Cerebellar nuclear complex (tissue), 1 donor: Measurements from ENCODE around the gene GPR32.
"Not testable (repeated sequence)": the region's sequence is repeated elsewhere in the genome, so short reads cannot be mapped to it uniquely, and the experiment has no call there.

Experiments used
- DNase-seq, 2 experiments: peaks; one replicate each; lab custom pipeline; 2025; lab: John Stamatoyannopoulos, UW

Gene GPR32

DNA sequence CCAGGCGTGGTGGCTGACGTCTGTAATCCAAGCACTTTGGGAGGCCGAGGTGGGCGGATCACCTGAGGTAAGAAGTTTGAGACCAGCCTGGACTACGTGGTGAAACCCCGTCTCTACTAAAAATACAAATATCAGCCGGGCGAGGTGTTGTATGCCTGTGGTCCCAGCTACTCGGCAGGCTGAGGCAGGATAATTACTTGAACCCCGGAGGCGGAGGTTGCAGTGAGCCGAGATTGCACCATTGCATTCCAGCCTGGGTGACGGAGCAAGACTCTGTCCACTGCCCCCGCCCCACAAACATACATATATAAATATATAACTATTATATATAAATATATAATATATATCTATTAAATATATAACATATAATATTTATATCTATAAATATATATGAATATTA, 23.1 kb upstream of the GPR32 start:
- not testable (repeated sequence) for DNase-seq

DNA sequence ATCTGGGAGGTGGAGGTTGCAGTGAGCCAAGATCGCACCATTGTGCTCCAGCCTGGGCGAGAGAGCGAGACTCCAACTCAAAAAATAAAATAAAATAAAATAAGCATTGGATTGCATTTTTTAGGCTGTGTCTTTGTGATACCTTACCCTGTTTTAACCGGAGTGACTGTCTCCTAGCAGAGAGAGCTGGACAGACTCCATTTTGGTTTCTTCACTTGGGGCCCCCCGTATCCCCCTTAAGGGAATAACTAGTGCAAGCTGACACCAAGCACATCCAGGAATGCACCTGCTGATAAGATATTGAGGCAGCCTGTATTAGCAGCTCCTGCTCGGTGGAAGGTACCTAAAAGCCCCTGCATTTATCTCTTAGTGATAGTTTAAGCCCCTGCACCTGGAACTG, 20.8 kb upstream of the GPR32 start:
- DNase-seq, result no peak

DNA sequence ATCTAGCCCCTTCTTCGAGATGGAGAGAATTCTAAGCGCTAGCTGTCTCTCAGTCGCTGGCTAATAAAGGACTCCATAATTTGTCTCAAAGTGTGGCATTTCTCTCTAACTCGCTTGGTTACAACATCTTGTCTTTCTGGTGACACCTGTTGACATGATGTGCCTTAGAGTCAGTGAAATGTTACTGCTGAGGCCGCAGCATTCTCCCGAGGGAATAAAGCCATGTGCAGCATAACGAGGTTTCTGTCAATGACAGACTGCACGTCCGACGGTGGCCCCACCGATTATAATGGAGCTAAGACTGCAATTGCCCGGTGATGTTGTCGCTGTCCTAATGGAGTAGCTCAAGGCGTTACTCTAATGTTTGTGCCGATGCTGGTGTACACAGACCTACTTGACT, 20.3 kb upstream of the GPR32 start:
- no peak for DNase-seq

DNA sequence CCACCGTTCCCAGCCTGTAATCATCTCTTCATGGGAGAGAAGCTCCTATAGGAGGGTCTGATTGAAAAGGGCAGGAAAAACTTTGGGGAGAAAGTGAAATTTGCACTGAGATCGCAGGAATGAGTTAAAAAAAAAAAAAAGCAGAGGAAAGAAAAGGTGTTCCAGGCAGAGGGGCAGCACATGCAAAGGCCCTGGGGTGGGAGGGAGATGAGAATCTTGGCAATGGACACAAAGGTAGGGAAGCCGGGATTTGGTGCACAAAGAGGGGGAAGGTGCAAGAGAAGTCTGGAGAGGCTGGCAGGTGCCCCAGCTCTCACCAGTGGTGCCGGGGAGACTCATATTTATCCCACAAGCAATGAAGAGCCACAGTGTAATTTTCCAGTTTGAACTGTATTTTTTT, 16.4 kb upstream of the GPR32 start:
- no peak for DNase-seq

DNA sequence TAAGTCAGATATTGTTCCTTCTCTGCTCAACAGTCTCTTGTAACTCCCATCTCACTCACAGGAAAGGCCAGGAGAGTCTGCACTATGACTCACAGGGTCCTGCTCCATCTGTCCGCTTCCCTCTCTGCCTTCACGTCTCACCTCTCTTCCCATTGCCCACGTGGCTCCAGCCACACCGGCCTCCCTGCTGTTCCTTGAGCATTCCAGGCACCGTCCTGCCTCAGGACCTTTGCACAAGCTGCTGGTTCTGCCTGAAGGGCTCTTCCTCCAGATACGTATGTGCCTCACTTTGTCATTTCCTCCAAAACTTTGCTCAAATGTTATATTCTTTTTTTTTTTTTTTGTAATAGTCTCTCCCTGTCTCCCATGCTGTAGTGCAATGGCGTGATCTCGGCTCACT, 14.0 kb upstream of the GPR32 start:
- not testable (repeated sequence) for DNase-seq

DNA sequence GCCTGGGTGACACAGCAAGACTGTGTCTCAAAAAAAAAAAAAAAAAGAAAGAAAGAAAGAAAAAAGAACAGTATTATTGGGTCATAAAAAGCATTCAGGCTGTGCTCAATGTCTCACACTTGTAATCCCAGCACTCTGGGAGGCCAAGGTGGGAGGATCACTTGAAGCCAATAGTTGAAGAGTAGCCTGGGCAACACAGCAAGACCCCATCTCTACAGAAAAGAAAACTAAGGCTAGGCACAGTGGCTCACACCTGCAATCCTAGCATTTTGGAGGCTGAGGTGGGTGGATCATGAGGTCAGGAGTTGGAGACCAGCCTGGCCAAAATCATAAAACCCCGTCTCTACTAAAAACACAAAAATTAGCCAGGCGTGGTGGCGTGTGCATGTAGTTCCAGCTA, 12.6 kb upstream of the GPR32 start:
- not testable (repeated sequence) for DNase-seq

DNA sequence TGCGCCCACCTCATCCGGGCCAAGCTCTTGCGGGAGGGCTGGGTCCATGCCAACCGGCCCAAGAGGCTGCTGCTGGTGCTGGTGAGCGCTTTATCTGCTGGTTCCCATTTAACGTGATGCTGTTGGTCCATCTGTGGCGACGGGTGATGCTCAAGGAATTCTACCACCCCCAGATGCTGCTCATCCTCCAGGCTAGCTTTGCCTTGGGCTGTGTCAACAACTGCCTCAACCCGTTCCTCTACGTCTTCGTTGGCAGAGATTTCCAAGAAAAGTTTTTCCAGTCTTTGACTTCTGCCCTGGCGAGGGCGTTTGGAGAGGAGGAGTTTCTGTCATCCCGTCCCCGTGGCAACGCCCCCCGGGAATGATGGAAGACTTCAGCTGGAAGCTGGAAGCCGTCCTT, 11.2 kb upstream of the GPR32 start:
- not testable (repeated sequence) for DNase-seq

DNA sequence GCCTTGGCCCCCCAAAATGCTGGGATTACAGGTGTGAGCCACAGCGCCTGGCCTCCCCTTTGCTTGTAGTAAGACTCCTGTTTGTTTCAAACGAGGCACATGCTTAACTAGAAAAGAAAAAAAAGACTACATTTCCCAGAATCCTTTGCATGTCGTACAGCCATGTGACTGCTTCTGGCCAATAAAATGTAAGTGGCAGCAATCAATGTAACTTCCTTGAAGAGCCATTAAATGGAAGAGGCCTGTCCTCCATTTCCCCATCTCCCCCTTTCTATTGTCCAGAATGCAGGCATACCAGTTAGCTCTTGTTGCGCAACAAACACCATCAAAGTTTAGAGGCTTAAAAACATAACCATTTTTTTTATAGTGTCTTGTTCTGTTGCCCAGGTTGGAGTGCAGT, 10.4 kb upstream of the GPR32 start:
- DNase-seq, result no peak

DNA sequence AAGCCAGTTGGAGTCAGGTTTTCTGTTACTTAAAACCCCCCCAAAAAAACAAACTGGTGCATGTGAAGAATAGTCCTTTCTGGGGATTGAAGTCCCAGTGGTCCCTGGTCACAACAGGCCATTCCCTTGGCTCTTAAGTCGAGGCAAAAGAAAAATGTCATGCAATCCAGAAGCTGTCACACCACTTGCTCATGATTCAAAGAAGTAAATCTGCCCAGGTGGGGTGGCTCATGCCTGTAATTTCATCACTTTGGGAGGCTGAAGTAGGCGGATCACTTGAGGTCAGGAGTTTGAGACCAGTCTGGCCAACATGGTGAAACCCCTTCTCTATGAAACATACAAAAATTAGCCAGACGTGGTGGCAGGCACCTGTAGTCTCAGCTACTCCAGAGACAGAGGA, 8.8 kb upstream of the GPR32 start:
- DNase-seq, result not testable (repeated sequence)

DNA sequence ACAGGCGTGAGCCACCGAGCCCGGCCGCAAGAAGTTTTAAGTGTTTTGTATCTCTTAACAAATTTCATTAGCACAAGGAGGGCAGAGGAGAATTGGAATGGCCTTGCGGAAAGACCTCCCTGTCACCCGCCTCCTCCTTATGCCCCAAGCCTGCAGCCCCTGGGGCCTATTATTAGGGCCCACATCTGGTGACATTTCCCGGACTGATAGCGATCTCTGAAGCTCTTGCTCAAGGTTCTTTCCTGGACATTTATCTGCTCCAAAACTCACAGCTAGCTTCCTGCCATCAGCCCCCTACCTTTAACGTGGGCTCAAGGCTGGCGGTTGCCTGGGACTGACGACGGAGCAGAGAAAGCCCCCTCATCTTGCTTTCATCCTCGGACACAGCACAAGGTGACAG, 6.7 kb upstream of the GPR32 start:
- not testable (repeated sequence) for DNase-seq

DNA sequence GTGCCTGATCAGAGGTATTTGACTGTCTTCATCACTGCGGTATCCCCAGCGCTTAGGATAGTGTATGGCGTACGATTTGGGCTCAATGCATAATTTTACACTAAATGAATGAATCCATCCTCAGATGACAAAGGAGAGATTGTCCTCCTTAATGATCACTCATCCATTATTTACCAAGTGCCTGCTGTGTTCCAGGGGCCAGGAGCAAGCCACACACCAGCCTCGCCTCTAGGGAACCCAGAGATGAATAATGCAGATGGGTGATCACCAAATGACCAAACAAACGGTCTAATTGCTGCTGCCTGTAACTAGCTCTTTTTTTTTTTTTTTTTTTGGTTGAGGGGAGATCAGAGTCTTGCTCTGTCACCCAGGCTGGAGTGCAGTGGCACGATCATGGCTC, 5.9 kb upstream of the GPR32 start:
- DNase-seq, result no peak

DNA sequence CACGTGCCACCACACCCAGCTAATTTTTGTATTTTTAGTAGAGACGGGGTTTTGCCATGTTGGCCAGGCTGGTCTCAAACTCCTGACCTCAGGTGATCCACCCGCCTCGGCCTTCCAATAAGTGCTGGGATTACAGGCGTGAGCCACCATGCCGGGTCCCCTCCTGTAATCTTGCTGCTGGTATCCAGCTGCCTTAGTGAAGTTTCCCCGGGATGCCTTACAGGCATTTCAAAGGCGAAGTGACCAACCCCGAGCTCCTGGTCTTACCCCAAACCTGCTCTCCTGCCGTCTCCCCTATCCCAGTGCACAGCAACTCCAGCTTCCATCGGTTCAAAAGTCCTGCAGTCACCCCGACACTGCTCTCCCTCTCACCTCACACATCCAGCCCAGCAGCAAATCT, 3.5 kb upstream of the GPR32 start:
- not testable (repeated sequence) for DNase-seq

DNA sequence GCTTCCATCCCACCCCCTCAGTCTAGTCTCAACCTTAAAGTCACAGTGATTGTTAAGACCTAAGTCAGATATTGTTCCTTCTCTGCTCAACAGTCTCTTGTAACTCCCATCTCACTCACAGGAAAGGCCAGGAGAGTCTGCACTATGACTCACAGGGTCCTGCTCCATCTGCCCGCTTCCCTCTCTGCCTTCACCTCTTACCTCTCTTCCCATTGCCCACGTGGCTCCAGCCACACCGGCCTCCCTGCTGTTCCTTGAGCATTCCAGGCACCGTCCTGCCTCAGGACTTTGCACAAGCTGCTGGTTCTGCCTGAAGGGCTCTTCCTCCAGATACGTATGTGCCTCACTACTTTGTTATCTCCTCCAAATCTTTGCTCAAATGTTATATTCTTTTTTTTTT, 3.0 kb upstream of the GPR32 start:
- DNase-seq, result not testable (repeated sequence)

DNA sequence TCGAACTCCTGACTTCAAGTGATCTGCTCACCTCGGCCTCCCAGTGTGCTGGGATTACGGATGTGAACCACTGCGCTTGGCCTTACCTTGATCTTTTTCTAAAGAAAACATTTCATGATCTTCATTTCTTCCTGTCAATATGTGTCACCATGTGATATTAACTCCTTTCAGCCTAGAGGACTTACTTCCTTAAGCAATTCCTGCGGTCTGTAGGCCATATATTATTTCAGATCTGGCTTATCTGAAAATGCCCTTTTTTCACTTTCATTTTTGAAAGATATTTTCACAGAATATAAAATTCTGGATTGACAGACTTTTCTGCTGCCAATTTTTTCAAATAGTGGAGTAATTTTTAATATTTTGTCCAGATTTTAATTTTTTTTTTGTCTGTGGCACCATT, 2.0 kb upstream of the GPR32 start:
- no peak for DNase-seq

DNA sequence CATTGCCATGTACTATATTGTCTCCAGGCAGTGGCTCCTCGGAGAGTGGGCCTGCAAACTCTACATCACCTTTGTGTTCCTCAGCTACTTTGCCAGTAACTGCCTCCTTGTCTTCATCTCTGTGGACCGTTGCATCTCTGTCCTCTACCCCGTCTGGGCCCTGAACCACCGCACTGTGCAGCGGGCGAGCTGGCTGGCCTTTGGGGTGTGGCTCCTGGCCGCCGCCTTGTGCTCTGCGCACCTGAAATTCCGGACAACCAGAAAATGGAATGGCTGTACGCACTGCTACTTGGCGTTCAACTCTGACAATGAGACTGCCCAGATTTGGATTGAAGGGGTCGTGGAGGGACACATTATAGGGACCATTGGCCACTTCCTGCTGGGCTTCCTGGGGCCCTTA, 624 bp downstream of the GPR32 start:
- no peak for DNase-seq

DNA sequence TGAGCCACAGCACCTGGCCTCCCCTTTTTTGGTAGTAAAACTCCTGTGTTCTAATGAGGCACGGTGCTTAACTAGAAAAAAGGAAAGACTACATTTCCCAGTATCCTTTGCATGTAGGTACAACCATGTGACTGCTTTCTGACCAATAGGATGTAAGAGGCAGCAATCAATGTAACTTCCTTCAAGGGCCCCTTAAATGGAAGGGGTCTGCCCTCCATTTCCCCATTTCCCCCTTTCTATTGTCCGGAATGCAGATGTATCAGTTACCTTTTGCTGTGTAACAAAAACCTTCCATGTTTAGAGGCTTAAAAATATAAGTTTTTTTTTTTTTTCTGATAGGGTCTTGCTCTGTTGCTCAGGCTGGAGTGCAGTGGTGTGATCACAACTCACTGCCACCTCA, 2.2 kb downstream of the GPR32 start:
- no peak for DNase-seq

DNA sequence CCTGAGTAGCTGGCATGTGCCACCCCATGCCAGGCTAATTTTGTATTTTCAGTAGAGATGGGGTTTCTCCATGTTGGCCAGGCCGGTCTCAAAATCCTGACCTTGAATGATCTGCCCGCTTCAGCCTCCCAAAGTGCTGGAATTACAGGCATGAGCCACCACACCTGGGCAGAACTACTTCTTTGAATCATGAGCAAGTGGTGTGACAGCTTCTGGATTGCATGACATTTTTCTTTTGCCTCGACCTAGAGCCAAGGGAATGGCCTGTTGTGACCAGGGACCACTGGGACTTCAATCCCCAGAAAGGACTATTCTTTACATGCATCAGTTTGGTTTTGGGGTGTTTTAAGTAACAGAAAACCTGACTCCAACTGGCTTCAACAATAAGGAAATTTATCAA, 2.6 kb downstream of the GPR32 start:
- DNase-seq, result not testable (repeated sequence)

DNA sequence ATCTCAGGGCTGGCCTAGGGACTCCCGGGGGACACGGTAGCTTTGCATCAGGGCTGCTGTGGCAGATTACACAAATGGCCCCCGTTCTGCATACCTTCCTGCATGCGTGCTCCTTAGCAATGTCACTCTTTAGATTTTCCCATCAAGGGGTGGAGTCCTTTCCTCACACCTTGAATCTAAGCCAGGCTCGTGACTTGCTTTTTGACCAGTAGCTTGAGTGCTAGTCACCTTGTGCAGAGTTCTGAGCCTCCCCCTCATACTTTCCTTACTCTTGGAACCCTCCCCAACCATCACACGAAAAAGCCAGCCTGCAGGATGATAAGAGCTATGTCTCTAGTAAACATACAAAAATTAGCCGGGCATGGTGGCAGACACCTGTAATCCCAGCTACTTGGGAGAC, 3.2 kb downstream of the GPR32 start:
- not testable (repeated sequence) for DNase-seq

DNA sequence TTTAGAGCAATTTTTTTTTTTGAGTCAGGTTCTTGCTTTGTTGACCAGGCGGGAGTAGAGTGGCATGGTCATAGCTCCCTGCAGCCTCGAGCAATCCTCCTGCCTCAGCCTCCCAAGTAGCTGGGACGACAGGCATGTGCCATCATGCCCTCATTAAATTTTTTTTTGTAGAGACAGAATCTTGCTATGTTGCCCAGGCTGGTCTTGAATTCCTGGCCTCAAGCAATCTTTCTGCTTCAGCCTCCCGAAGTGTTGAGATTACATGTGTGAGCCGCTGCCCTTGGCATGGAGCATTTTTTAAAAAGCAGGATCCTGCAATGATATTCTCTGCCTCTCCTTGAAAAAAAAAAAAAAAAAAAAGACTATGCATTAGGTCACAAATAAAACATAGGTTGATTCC, 5.9 kb downstream of the GPR32 start:
- DNase-seq, result no peak

DNA sequence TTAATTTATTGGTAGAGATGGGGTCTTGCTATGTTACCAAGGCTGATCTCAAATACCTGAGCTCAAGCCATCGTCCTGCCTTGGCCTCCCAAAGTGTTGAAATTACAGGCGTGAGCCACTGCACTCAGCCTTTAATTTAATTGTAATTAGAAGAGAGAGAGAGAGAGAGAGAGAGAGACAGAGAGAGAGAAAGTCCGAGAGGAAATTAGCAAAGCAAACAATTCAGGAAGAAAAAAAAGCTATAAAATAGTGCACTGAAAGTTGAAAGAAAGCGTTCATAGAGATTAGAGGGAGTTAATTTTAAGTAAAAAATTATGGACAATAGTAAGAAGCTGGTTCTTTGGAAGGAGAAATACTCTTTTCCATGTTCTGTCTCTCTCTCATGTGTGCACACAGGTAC, 7.0 kb downstream of the GPR32 start:
- no peak for DNase-seq

DNA sequence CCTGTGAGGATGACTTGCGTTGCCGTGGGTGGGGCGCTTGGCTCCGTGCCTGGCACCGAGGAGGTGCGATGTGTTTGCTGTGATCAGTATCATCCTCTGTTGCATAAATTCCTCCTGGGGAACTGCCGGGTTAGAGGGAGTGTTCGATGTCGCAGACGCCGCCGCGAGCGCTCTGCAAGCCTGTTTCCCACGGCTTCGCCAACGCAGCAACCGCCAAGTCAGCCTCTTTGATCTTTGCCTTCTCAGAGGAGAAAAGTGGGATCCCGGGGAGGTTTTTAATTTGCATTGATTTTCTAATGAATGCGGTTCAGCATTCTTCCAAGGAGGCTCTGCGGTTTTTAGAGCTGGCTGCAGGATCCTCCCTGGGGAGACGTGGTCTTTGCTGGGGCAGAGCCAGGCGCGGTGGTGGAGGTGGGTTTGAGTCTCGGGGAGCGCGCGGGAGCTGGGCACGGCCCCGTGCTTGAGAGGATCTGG, 7.6 kb downstream of the GPR32 start:
- no peak for DNase-seq

DNA sequence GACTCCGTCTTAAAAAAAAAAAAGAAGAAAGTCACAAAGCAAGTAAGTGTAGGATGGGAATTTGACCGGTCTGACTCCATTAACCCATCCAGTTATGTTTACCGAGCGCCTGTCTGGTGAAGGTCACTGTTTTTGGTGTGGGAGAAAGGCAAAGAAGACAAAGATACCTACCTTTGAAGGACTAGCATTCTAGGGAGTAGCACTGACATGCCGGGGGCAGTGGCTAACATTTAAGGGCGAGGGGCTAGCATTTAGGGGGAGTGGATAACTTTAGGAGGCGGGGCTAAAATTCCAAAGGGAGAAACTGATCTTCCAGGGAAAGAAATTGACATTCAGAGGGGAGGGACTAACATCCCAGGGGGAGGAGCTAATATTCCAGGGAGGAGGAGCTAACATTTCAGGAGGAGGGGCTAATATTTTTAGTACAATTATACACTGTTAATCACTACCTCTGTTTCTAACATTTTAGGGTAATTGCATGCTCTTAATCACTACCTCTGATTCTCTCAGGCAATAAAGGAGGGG, 8.7 kb downstream of the GPR32 start:
- DNase-seq, result no peak

DNA sequence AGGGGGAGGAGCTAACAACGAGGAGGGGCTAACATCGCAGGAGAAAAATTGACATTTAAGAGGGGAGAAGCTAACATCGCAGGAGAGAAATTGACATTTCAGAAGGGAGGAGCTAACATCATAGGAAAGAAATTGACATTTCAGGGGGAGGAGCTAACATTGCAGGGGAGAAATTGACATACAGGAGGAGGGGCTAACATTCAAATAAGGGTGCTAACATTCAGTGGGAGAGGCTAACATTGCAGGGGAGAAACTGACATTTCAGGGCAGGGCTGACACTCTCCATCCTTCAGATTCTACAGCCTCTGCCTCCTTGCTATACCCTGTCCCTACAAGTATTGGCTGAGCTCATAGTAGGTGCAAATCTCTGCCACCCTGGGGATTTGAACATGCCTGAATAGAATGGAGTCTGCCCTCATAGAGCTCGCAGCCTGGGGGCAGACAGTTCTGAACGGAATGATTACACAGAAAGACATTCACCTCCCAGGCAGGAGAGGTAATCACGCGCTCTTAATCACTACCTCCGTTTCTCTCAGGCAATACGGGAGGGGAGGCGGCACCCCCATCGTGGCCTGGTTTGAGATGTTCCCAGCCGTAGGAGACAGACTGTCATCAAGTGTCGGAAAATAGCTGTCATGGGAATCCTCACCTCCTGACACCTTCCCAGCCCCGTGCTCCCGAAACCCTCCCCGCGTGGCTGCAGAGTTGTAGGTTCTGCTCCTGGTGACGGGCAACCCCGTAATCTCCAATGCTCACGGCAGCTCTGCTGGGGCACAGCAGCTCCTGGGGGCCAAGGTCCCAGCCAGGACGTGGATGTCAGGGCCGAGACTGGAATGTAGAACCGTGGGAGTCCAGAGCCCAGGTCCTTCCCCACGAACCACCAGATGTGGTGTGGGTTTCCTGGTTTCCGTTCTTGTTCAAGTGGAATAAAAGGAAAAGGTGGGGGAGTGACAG, 9.5 kb downstream of the GPR32 start:
- DNase-seq, result no peak
